ENCODE data around the gene GPX7.

The GPX7 gene

GRCh38 chr1:52631759-52632331, 29.7 kb downstream of the GPX7 start:
- peak; percentile 9 for DNase-seq

- DNase-seq = peak; percentile 72
Observed at GRCh38 chr1:52632732-52633290, 30.6 kb downstream of the GPX7 start, which contains the start of gene SHISAL2A. SHISAL2A (plus strand) TSS chr1:52633168; CDS start chr1:52633494, 326 bp downstream.

DNA sequence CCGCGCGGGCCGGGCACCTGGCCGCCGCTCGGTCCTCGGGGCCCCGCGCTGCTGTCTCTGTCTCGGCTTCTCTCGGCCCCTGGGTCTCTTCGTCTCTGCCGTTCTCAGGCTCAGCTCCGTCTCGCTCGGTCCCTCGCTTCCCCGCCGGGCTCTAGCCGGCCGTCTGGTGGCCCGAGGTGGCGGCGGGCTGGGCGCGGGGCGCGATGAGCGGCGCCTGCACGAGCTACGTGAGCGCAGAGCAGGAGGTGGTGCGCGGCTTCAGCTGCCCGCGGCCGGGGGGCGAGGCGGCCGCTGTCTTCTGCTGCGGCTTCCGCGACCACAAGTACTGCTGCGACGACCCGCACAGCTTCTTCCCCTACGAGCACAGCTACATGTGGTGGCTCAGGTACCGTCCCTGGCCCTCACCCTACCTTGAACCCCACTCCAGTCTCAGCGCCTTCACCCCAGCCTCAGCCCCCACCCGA, 31.2 kb downstream of the GPX7 start:
- DNase-seq = peak; percentile 55

GRCh38 chr1:52634111-52634510, 31.9 kb downstream of the GPX7 start:
- DNase-seq = peak; percentile 39

GRCh38 chr1:52635321-52636089, 33.3 kb downstream of the GPX7 start:
- no peak for DNase-seq

DNA sequence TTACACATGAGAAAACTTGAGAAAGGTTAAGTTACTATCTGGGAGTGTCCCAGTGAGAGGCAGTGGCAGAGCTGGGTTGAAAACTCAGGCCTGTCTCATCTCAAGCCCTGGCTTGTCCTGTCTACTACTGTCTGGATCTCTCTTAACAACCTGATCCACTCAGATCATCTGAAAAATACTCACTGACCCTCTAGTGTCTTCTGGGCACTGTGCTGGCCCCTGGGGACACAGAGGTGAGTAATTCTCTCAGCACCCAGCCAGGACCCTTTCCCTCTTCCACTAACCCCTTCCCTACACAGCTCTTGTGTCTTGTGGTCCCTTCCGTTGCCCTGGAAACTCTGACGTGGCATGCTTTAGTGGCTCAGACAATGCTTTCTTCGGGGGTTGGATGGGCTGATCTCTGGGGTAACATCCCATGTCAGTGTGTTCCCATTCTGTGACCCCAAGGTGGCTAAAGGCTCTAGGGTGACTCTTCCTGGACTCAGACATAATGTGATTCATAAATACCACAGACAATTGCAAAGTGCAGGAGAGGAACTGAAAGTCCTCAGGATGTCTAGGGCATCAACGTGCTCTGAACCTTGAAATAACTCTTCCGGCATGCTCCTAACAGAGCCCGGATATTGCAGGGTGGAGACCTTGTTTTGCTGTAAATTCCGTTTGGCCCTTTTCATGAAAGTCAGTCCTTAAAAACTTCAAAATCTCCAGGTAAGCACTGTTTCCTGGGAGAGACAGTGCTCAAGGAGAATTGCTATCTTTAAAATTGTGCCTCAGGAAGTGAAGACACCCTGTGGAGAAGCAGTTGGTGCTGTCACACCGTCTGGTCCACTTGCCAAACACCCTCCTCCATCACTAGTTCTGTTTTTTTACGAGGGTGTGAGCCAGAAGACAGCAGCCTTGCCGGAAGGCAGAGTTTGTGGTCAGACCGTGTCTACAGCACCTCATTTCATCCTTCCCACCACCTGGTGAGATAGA, 34.8 kb downstream of the GPX7 start:
- DNase-seq = peak; percentile 79

DNA sequence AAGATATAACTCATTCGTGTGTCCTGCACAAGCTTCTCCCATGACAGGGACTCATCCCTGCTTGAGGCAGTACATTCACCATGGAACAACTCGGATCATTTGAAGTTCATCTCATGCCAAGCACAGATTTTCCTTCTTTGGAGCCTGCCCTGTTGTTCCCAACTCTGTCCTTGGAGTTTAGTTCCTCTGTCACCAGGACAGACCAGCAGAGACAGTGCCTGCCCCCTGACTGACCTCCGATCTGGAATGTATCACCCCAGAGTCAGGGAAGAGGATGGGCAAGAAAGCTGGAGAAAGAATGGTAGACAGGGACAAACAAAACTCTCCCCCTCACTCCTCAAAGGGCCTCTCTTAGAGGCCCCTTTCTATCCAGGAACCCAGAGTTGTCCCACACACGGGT, 35.8 kb downstream of the GPX7 start:
- DNase-seq = no peak

- DNase-seq = no peak
Observed at GRCh38 chr1:52640697-52641096, 38.5 kb downstream of the GPX7 start.

GRCh38 chr1:52641307-52641706, 39.1 kb downstream of the GPX7 start:
- no peak for DNase-seq

GRCh38 chr1:52645261-52645660, 43.1 kb downstream of the GPX7 start:
- DNase-seq = no peak

DNA sequence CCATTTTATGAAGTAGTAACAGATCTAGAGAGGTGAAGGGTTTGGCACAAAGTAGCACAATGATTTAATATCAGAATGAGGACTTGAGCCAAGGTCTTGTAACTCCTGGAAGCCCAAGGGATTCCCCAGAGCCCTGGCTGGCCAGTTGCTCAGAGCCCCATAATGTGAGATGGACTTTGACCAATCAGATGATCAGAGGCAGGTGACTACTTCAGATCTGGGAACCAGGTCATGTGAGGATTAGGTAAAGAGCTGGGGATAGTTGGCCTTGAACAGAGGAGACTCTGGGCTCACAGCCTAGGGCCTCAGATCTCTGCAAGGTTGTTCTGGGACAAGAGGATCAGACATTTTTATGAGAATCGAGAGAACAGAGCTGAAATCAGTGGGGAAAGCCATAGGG, 49.7 kb downstream of the GPX7 start:
- no peak for DNase-seq

DNA sequence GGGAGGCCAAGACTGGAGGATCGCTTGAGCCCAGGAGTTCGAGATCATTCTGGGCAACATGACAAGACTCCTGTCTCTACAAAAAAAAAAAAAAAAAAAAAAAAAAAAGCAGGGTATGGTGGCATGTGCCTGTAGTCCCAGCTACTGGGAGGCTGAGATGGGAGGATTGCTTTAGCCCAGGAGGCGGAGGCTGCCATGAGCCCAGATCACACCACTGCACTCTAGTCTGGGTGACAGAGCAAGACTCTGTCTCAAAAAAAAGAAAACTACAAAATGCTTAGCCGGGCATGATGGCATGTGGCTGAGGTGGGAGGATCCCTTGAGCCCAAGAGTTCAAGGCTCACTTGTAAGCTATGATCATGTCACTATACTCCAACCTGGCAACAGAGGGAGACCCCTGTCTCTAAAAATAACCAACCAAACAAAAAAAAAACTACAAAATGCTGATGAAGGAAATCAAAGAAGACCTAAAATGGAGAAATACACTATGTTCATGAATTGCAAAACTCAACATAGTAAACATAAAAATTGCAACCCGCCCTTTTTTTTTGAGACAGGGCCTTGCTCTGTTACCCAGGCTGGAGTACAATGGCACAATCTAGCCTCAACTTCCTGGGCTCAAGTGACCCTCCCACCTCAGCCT, 51.2 kb downstream of the GPX7 start:
- DNase-seq = no peak

DNA sequence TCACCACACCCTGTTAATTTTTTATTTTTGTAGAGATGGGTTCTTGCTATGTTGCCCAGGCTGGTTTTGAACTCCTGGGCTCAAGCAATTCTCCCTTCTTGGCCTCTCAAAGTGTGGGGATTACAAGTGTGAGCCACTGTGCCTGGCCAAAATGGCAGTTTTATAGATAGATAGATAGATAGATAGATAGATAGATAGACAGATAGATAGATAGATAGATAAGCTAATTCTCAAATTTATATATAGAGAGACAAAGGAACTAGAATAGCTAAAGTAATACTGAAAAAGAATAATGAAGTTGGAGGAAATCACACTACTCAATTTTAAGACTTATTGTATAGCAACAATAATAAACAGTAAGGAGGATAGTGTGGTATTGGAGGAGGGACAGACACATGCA, 51.9 kb downstream of the GPX7 start:
- no peak for DNase-seq

DNA sequence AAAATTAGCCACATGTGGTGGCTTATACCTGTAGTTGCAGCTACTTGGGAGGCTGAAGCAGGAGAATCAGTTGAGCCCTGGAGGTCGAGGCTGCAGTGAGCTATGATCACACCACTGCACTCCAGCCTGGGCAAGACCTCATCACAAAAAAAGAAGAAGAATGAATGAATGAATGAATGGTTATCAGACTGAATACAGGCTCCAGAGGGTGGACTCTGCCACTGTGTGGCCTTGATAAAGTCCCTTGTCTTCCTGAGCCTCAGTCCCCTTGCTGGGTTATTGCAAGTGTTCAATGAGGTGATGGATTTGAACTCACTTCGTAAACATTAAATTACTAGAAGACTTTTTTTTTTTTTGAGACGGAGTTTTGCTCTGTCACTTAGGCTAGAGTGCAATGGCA, 55.5 kb downstream of the GPX7 start:
- DNase-seq = no peak

Data from stimulated activated CD4-positive, alpha-beta T cell treated with anti-CD3 and anti-CD28 coated beads, Interleukin-15, amount 100 ng/mL, for 24 hours (primary cell).